GM12891 (cell line): Measurements from ENCODE around the gene VAV2.

Source experiments
- DNase-seq: peaks from one replicate; pipeline ENCODE4 v3.0.0; 2011; ENCODE audit warnings: low spot score; ENCODE audit not compliant: insufficient read length
- FAIRE-seq: peaks from 2 replicates; lab custom pipeline; 2011; peaks lifted over from hg19 to GRCh38; lab: Jason Lieb, UNC
- PAX5 ChIP-seq: IDR thresholded peaks from 2 replicates; pipeline ENCODE4 v1.6.1; 2011; ENCODE audit warnings: low read length, moderate library complexity, mild to moderate bottlenecking; ENCODE audit not compliant: insufficient read depth, severe bottlenecking
- POLR2A ChIP-seq: IDR thresholded peaks from 2 replicates; pipeline ENCODE4 v1.6.1; 2011; ENCODE audit warnings: low read depth, low read length, control low read depth
- POLR2AphosphoS5 ChIP-seq: IDR thresholded peaks from 2 replicates; pipeline ENCODE4 v1.6.1; 2011; ENCODE audit warnings: low read depth, low read length, control low read depth
- POU2F2 ChIP-seq: IDR thresholded peaks from 2 replicates; pipeline ENCODE4 v1.6.1; 2011; ENCODE audit warnings: low read depth, mild to moderate bottlenecking, control low read depth, low read length, moderate library complexity
- SPI1 ChIP-seq: IDR thresholded peaks from 2 replicates; pipeline ENCODE4 v1.6.1; 2011; ENCODE audit warnings: low read depth, low read length, control low read depth
- TAF1 ChIP-seq: IDR thresholded peaks from 2 replicates; pipeline ENCODE4 v1.6.1; 2011; ENCODE audit warnings: low read depth, low read length, control low read depth

Gene VAV2

GRCh38 chr9:134026981-134027380, 34.9 kb upstream of the VAV2 start:
- FAIRE-seq, result no peak

GRCh38 chr9:134026581-134026980, 34.5 kb upstream of the VAV2 start:
- TF ChIP-seq TAF1 (no peak), POLR2AphosphoS5 (no peak), POU2F2 (no peak), POLR2A (no peak), PAX5 (no peak)
- DNase-seq (no peak), FAIRE-seq (no peak)

More at GRCh38 chr9:134026981-134027380, 34.9 kb upstream of the VAV2 start:
- no peak for DNase-seq
- TF ChIP-seq POLR2AphosphoS5, result no peak
- no peak for TF ChIP-seq POU2F2
- TF ChIP-seq TAF1, result no peak

GRCh38 chr9:134025606-134026541, 33.8 kb upstream of the VAV2 start:
- DNase-seq, result peak; percentile 78
- TF ChIP-seq POU2F2 (0 out of 2 replicates have a peak, but pooled peaks have one; percentile 9), POLR2A (no peak)
- no peak for FAIRE-seq

- TF ChIP-seq POU2F2, result no peak; the same call in 1 of the 2 replicates
- no peak for TF ChIP-seq POLR2AphosphoS5
- TF ChIP-seq TAF1, result no peak
- TF ChIP-seq SPI1, result 0 out of 2 replicates have a peak, but pooled peaks have one; percentile 6
- TF ChIP-seq POLR2A, result no peak
- TF ChIP-seq PAX5, result peak; percentile 71
- FAIRE-seq (peak; percentile 99), DNase-seq (peak; percentile 92)
Observed at GRCh38 chr9:134024828-134025605, 32.9 kb upstream of the VAV2 start, which contains the start of gene BRD3OS. TSS of gene BRD3OS (plus strand) at chr9:134025481. CDS start at chr9:134026748, 1,267 bp downstream.

DNA sequence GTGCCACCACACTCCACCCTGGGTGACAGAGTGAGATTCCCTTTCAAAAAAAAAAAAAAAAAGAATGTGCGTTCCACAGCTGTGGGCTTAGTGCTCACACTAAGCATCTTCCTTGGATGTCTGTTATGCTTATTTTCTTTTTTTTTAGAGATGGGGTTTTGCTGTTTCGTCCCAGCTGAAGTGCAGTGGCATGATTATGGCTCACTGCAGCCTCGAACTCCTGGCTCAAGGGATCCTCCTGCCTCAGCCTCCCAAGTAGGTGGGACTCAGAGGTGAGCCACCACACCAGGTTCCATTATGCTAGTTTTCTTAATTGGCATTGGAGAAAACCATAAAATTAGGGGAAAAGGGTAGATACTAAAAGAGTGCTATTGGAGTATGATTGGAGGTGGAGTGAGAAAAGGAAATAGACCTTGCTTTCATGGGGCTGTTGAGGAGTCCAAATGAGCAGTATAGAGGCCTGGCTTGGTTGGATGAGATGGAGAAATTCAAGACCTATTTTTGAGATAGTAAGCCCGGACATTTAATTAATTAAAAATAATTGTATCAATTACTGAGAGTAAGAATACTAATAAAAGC, 32.2 kb upstream of the VAV2 start:
- DNase-seq, result no peak
- no peak for TF ChIP-seq SPI1
- TF ChIP-seq POLR2AphosphoS5, result no peak
- TF ChIP-seq POLR2A, result no peak
- TF ChIP-seq POU2F2, result no peak
- no peak for TF ChIP-seq TAF1
- TF ChIP-seq PAX5, result no peak
- FAIRE-seq, result no peak

GRCh38 chr9:134014946-134015345, 22.8 kb upstream of the VAV2 start:
- no peak for DNase-seq
- no peak for FAIRE-seq
- TF ChIP-seq POU2F2, result no peak

DNA sequence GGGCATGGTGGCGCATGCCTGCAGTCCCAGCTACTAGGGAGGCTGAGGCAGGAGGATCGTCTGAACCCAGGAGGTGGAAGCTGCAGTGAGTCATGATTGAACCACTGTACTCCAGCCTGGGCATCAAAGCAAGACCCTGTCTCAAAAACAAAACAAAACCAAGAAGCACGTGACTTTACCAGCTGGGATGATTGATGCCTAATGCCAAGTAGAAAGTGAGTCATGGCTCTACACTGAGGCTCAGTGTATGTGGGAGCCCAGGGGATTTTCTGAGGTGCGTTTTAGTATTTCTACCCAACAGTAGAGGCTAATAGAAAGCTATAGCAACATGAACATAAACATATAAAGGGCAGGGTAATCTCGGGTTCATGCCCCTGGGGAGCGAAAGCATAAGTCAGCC, 19.3 kb upstream of the VAV2 start:
- TF ChIP-seq POLR2AphosphoS5 (no peak), PAX5 (no peak), SPI1 (no peak), POLR2A (no peak), TAF1 (no peak), POU2F2 (no peak)
- DNase-seq (no peak), FAIRE-seq (no peak)

DNA sequence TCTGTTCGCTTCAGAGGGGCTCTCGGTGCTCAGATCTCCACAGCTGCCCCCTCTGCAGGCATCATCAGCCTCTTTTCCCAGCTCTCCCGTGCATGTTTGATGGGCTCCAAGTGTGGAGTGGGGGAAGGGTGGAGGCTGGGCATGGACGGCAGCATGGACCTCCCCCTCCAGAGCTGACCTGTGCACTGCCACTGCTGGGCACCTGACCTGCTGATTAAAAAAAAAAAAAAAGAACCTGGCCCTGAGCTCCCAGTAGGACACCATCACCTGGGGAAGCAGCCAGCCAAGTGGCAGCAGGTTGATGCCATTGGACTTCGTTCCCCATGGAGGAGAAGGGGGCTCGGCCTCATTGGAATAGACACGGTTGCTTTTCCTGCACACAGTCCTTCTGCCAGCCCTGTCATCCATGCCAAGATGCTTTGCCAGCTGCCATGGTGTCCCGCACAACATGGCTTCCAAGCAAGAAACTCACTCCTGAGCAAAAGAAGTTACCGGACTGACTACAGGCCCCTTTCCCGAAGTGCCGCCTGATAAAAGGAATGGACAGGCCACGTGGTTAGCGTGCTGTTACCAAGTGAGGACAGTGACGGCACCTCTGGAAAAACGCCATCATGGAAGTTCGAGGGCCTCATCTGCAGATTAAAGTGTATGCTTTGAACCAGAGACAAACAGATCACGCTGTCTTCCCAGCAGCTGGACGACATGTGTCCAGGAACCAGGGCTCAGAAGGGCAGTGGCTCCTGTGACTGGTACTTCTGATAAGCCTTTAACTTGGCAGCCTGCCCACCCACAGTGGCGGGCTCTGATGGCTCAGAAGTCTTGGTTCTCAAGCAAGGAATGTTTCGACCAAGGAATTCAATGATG, 18.4 kb upstream of the VAV2 start:
- DNase-seq (no peak), FAIRE-seq (no peak)
- TF ChIP-seq TAF1, result no peak
- no peak for TF ChIP-seq SPI1
- no peak for TF ChIP-seq POU2F2
- no peak for TF ChIP-seq PAX5
- TF ChIP-seq POLR2AphosphoS5, result no peak
- no peak for TF ChIP-seq POLR2A
